ENCODE data around the gene IFNGR1.

DNA sequence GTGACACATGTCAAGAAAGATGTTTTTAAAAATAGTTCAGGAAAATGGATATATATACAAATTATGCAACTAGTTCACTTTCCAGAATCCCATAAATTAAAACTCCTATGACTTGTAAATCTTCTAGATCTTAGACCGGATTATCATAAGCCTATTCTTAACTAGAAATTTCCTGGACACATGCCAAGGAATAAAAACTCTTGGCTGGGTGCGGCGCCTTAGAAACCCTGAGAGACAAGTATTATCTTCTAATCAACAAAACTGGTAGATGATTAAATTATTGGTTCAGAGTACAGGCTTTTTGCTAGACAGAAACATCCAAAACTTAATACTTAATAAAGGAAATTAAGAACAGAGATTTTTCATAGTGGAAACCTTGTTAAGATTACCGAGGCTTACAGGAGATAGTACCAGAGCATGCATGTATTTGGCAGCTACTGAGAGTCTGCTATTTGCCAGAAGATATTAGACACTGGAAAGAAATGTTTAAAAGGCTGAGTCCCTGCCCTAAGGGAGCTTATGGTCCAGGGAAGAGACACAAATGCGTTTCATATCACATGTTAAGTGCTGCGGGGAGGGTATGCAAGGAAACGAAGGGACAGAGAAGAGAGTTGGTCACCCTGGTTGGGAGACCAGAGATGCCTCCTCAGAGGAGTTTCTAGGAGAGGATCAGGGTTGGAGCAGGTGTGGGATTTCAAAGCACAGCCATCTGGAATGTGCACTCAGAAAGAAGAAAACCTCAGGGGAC lies 46.5 kb upstream of the IFNGR1 start:
- TF ChIP-seq GATA2 (IDR thresholded peaks at IDR 0.05; ENCODE audit: low read depth, low read length): no peak
- no peak for TF ChIP-seq GATA3 (IDR thresholded peaks at IDR 0.05; ENCODE audit: low read depth, low read length)

Data from SH-SY5Y (cell line).